Neural cell (in vitro differentiated cells): ENCODE measurements around the gene TMPRSS11A.

Experiments used
- EP300 ChIP-seq: fragments of 450-650 bp; conservative IDR thresholded peaks from 2 replicates; pipeline ENCODE4 v1.6.1; 2014; ENCODE audit warnings: antibody characterized with exemption, mild to moderate bottlenecking, moderate library complexity; ENCODE audit not compliant: poor library complexity, severe bottlenecking
- EZH2 ChIP-seq: fragments of 200-600, 300-800 bp; shearing (Covaris generic), sonication (generic); IDR thresholded peaks from 2 replicates; pipeline ENCODE4 v1.6.1; 2014; ENCODE audit warnings: antibody characterized with exemption, low read length, borderline replicate concordance, mild to moderate bottlenecking; ENCODE audit not compliant: insufficient read depth, poor library complexity, severe bottlenecking
- MXI1 ChIP-seq: fragments of 450-650 bp; conservative IDR thresholded peaks from 2 replicates; pipeline ENCODE4 v1.6.1; 2014; ENCODE audit warnings: antibody characterized with exemption, mild to moderate bottlenecking; ENCODE audit not compliant: poor library complexity, severe bottlenecking
- POLR2AphosphoS5 ChIP-seq: IDR thresholded peaks from 2 replicates; pipeline ENCODE4 v1.6.1; 2012
- RAD21 ChIP-seq: fragments of 450-650 bp; conservative IDR thresholded peaks from 2 replicates; pipeline ENCODE4 v1.6.1; 2014; ENCODE audit warnings: antibody characterized with exemption, mild to moderate bottlenecking, moderate library complexity
- SMC3 ChIP-seq: fragments of 450-650 bp; conservative IDR thresholded peaks from 2 replicates; pipeline ENCODE4 v1.6.1; 2014; ENCODE audit warnings: antibody characterized with exemption, mild to moderate bottlenecking, moderate library complexity; ENCODE audit not compliant: poor library complexity
- TAF1 ChIP-seq: IDR thresholded peaks from 2 replicates; pipeline ENCODE4 v1.6.1; 2012; ENCODE audit warnings: low read depth
- TF ChIP-seq, protein P1 (sequence below): fragments of 450-650 bp; IDR thresholded peaks from 2 replicates; pipeline ENCODE4 v1.5.1; 2014; ENCODE audit warnings: antibody characterized with exemption, mild to moderate bottlenecking, moderate library complexity; ENCODE audit not compliant: poor library complexity, severe bottlenecking
- TF ChIP-seq, protein P2 (sequence below): IDR thresholded peaks from 2 replicates; pipeline ENCODE4 v1.6.1; 2012; ENCODE audit warnings: borderline replicate concordance

- TF ChIP-seq EP300 (no peak), EZH2 (no peak), POLR2AphosphoS5 (no peak), RAD21 (no peak), TAF1 (no peak), MXI1 (no peak), SMC3 (no peak)
- TF ChIP-seq, protein P1, sequence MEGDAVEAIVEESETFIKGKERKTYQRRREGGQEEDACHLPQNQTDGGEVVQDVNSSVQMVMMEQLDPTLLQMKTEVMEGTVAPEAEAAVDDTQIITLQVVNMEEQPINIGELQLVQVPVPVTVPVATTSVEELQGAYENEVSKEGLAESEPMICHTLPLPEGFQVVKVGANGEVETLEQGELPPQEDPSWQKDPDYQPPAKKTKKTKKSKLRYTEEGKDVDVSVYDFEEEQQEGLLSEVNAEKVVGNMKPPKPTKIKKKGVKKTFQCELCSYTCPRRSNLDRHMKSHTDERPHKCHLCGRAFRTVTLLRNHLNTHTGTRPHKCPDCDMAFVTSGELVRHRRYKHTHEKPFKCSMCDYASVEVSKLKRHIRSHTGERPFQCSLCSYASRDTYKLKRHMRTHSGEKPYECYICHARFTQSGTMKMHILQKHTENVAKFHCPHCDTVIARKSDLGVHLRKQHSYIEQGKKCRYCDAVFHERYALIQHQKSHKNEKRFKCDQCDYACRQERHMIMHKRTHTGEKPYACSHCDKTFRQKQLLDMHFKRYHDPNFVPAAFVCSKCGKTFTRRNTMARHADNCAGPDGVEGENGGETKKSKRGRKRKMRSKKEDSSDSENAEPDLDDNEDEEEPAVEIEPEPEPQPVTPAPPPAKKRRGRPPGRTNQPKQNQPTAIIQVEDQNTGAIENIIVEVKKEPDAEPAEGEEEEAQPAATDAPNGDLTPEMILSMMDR: no peak
- TF ChIP-seq, protein P2, sequence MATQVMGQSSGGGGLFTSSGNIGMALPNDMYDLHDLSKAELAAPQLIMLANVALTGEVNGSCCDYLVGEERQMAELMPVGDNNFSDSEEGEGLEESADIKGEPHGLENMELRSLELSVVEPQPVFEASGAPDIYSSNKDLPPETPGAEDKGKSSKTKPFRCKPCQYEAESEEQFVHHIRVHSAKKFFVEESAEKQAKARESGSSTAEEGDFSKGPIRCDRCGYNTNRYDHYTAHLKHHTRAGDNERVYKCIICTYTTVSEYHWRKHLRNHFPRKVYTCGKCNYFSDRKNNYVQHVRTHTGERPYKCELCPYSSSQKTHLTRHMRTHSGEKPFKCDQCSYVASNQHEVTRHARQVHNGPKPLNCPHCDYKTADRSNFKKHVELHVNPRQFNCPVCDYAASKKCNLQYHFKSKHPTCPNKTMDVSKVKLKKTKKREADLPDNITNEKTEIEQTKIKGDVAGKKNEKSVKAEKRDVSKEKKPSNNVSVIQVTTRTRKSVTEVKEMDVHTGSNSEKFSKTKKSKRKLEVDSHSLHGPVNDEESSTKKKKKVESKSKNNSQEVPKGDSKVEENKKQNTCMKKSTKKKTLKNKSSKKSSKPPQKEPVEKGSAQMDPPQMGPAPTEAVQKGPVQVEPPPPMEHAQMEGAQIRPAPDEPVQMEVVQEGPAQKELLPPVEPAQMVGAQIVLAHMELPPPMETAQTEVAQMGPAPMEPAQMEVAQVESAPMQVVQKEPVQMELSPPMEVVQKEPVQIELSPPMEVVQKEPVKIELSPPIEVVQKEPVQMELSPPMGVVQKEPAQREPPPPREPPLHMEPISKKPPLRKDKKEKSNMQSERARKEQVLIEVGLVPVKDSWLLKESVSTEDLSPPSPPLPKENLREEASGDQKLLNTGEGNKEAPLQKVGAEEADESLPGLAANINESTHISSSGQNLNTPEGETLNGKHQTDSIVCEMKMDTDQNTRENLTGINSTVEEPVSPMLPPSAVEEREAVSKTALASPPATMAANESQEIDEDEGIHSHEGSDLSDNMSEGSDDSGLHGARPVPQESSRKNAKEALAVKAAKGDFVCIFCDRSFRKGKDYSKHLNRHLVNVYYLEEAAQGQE: no peak
These were observed 55.6 kb downstream of the TMPRSS11A start for GRCh38 chr4:67907650-67908049.
